SW480 (cell line): ENCODE measurements around the gene GLYATL1B.
"Not testable (repeated sequence)": the region's sequence is repeated elsewhere in the genome, so short reads cannot be mapped to it uniquely, and the experiment has no call there.

Experiments used
- DNase-seq: peaks from one replicate; pipeline ENCODE4 v3.0.0-alpha.2; 2016; ENCODE audit warnings: low spot score

The GLYATL1B gene

DNA sequence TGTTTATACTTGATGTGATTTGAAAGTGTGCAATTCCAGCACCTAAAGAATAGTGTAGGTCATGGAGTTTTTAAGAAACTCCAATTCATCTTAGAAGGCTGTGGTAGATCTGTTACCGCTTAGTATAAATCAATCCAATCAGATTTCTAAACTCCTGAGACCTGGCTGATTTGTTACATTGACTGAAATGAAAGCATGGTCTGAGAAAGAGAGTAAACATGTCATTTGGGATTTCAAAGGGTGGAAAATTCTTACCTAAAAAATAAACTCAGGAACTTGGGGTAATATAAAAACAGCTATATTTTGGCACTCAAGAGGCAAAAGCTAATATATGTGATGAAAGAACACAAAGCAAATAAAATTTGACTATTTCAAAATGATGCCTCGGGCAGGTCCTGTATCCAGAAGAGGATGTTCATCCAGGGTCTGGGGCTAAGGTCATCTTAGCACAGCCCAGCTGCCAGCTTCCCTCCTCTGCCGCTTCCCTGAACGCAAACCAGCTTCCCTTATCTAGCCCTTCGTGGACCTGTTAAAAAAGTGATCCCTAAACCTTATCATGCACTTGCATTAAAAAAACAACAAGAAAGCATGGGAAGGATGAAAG is 10.0 kb downstream of the GLYATL1B start:
- not testable (repeated sequence) for DNase-seq

DNA sequence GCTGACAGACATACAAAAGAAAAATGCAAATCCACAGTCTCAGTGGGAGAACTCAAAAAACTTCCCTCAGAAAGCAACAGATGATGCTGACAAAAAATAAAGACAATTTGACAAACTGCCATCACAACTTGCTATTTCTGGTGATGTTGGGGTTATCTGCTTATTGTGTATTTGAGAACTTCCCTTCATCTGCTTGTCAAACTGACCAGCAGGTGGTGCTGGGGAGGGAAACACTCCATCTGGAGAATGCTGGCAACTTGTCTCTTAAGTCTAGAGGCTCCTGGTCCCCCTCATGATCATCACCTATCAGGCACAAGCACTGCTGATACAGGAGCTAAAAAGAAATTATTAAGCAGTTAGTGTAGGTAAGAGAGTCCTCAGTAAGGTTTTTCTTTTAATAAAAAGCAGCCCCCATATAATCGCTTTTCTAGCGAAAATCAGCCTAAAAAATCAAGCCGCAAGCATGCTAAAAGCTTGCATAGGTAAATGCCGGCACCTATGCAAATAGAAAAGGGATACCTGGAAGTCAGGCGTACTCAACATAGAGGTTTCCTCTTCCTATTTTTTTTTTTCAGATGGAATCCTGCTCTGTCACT is 11.1 kb downstream of the GLYATL1B start:
- DNase-seq: peak; percentile 36

DNA sequence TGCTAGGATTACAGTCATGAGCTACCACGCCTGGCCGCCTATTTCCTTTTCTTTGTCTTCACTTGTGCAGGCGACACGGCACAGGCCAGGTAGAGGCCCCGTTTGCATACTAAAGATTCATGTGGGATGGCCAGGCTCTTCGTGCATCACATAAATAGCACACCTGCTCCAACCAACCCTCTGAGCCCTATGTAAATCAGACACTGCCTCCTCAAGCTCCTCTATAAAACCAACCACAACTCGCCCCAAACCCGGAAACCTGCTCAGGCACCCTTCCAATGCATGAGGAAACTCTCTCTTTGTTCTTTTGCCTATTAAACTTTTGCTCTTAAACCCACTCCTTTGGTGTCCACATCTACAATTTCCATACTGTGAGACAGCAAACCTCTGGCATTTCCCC is 11.8 kb downstream of the GLYATL1B start:
- DNase-seq: not testable (repeated sequence)

DNA sequence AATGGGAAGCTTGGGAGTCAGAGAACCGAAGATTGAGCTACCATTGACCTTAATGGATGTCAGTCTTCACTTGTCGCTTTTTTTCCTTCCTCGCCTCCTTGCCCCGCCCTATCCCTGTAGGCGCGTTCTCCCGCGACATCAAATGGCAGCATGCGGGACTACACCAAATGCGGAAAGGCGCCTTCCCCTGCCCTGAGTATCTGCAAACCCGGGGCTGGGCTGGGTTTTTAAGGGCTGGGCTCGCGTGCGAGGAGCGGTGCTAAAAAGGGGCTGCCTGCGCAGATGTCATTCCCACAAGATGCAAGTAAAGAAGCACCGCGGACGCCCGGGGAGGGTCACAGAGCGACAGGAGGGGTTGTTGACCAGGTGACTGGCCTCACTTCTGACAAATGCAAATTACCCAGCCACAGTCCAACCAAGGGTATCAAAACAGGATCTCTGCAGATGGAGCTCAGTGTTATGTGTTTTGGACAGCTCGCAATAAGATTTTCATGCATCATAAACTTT is 16.2 kb downstream of the GLYATL1B start:
- DNase-seq: peak; percentile 46

GRCh38 chr11:59106363-59107336 is 20.5 kb downstream of the GLYATL1B start, which contains the start of gene FAM111B:
Gene FAM111B (plus strand): TSS chr11:59107237. CDS start chr11:59109626, 2,389 bp downstream.
- DNase-seq: peak; percentile 96

- peak; percentile 57 for DNase-seq
Measured at GRCh38 chr11:59107721-59108120, 21.6 kb downstream of the GLYATL1B start.

GRCh38 chr11:59112494-59112893 is 26.4 kb downstream of the GLYATL1B start:
- no peak for DNase-seq

GRCh38 chr11:59114344-59114743 is 28.2 kb downstream of the GLYATL1B start:
- no peak for DNase-seq

GRCh38 chr11:59115553-59115952 is 29.4 kb downstream of the GLYATL1B start:
- DNase-seq: no peak

DNA sequence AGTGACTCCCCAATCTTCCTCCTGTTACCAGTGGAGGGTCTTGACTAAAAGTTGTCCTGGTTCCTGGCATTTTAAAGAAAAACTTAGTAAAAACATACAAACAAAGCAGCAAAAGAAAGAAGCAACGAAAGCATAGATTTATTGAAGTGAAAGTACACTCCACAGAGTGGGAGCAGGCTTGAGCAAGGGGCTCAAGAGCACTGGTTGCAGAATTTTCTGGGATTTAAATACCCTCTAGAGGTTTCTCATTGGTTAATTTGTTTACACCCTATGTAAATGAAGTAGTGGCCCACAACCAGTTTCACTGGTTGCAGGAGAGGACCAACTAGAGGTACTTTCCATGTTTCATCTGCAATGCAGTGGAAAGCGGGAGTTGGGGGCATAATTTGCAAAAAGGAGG is 31.7 kb downstream of the GLYATL1B start:
- DNase-seq: no peak

GRCh38 chr11:59119826-59120225 is 33.7 kb downstream of the GLYATL1B start:
- DNase-seq: no peak

DNA sequence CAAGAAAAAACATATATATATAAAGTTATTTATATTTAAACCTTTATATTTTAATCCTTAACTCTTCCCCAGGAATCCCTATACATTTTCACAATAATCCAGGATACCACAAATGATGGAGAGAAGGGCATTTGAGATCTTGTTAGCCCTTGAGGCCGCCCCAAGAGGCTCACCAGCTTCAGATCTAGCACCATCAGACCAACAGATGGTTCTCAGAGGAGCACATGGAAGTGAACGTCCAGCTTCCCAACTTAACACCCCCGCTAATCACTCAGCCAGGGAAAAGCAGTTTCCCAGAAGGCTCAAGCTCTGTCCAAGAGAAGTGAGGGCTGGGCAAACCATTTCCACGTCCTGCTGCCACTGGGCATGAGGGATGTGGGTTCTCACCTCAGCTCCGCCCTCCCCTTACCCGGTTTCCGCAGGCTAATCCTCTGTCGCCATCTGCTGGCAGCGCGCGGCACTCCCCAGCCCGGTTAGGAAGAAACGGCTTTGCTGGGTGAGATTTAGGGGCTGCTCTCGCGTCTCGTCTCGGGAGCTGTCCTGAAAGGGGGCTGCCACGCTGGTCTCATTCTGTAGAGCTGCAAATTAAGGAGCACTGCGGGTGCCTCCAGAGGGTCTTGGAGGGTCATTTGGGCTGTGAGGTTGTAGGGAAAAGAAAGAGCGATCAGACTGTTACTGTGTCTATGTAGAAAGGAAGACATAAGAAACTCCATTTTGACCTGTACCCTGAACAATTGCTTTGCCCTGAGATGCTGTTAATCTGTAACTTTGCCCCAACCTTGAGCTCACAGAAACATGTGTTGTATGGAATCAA is 49.7 kb downstream of the GLYATL1B start:
- peak; percentile 75 for DNase-seq

GRCh38 chr11:59136551-59136950 is 50.4 kb downstream of the GLYATL1B start:
- not testable (repeated sequence) for DNase-seq

GRCh38 chr11:59137190-59137589 is 51.1 kb downstream of the GLYATL1B start:
- no peak for DNase-seq

DNA sequence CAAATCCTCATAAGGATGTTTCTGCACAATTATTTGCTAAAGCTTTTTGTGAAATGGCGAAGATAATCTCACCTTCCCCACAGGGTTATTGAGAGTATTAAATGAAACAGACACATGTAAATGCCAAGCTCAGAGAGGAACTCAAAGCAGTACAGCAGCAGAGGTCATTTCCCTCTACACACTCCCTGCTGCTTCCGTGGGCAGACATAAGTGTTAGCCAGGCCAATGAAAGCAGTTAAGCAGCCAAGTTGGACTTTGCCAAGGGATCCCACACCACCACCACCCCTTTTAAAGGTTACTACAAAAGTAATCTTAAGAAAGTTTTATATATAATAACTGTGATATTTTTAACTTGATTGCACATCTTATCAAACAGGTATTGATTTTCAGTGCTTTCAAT is 52.5 kb downstream of the GLYATL1B start:
- DNase-seq: no peak

- no peak for DNase-seq
Measured at GRCh38 chr11:59141191-59141590, 55.1 kb downstream of the GLYATL1B start.

DNA sequence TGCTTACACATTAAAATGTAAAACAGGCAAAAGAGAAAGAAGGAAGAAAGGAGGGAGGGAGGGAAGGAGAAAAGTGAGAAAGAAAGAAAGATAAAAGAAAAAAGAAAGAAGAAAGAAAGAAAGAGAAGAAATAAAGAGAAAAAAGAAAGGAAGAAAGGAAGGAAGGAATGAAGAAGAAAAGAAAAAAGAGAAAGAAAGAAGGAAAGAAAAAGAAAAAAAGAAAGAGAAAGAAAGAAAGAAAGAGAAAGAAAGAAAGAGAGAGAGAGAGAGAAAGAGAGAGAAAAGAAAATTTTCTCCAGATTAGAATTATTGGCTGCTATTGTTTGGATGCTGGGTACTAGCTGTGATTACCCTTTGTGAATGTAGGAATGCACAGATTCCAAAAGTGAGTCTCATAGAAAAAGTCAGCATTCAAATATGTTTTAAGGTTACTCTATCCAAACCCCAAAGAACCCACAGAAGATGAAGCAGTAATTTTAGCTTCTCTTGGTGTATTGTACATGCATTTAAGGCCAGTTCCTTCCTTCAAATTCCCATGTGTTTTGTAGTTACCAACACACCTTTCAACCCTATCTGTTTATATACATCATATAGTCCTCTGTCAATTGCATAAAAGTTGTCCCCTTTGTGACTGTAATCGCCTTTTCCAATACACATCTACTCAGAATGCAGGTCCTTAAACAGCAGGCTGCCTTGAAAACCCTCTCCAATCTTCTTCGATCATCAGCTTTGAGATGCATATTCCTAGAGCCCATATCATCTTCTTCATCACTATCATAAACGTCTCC is 55.8 kb downstream of the GLYATL1B start:
- DNase-seq: peak; percentile 57

- DNase-seq: peak; percentile 93
Measured at GRCh38 chr11:59142530-59143507, 56.7 kb downstream of the GLYATL1B start, which contains the start of gene FAM111A. Gene FAM111A (plus strand): TSS chr11:59142856. CDS start chr11:59148873, 6,017 bp downstream.

DNA sequence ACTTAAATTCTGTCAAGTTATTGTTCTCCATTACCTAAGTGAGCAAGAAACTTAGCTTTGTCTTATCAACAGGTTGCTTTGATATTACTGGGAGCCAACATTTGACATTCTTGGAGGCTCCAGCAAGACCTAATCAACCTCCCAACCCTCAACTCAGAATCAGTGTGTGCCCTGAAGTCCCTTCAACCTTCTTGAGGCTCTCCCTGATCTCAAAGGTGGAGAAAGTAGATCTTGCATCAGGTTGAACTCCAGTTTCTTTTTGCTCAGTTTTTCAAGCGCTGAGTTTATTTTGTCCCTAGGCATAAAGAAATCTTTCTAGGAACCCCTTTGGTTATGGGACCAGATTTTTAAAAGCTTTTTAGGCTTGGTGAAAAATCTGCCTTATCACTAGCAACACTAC is 58.0 kb downstream of the GLYATL1B start:
- peak; percentile 6 for DNase-seq
